GM18498 (cell line): ENCODE results near the gene SCGB1D2.
"Not testable (repeated sequence)": the region's sequence is repeated elsewhere in the genome, so short reads cannot be mapped to it uniquely, and the experiment has no call there.

Experiments used
- ATAC-seq: cut with Tn5 transposase; IDR thresholded peaks from one replicate; pipeline ENCODE4 v1.9.1; 2021; ENCODE audit warnings: mild to moderate bottlenecking, moderate library complexity; ENCODE audit not compliant: unreplicated experiment

The SCGB1D2 gene, protein sequence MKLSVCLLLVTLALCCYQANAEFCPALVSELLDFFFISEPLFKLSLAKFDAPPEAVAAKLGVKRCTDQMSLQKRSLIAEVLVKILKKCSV

DNA sequence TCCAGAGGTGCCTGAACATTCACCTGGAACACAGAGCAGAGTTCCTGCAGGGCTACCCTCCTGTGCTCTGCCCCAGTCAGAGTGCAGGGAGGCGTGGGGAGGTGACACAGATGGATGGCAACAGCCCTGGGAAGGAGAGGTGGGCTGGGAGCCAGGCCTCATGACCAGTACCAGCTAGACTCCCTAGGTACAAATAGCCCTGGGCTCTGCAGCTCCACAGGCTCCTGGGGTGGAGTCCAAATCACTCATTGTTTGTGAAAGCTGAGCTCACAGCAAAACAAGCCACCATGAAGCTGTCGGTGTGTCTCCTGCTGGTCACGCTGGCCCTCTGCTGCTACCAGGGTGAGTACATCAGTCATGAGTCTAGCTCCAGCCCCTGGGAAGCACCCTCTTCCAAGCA is at the start of gene SCGB1D2:
TSS of gene SCGB1D2 (plus strand) at position 219 of the 400 bp plus-strand sequence. CDS start at position 288, 69 bp downstream.
- ATAC-seq, result no peak

DNA sequence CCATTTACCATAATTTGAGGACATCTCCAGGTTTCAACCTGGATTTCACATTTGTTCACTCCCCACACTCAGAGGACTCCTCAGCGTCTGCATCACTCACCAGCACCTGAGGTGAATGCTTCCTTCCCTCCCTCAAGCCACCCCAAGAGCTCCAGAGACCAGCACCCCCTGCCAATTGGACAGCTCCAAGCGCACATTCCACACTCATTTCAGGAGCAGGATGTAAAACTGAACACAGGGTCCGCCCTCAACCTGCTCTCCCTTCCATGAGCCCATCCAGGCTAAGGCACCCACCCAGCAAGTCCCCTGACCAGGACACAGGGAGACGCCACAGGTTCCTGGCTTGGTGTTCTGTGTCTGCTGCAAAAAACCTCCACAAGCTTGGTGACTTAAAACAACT is 48.1 kb upstream of the SCGB1D2 start:
- no peak for ATAC-seq

DNA sequence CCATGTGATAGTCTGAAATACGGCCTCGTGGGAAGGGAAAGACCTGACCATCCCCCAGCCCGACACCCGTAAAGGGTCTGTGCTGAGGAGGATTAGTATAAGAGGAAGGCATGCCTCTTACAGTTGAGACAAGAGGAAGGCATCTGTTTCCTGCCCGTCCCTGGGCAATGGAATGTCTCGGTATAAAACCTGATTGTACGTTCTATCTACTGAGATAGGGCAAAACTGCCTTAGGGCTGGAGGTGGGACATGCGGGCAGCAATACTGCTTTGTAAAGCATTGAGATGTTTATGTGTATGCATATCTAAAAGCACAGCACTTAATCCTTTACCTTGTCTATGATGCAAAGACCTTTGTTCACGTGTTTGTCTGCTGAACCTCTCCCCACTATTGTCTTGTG is 47.0 kb upstream of the SCGB1D2 start:
- not testable (repeated sequence) for ATAC-seq

DNA sequence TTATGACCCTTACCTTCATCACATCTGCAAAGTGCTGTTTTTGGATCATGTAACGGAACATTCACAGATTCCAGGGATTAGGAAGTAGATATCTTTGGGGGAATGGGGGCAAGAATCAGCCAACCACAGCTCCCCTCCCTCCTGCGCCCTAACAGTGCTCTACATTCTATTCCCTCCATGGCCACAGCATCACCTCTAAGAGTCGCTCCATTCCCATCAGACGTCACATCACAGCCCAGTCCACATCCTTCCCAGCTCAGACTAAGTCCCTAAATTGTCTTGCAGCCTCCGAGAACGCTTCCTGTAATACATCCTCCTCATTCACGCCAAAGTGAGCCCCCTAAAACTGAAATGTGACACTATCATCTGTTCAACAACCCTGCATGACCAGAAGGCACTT is 46.1 kb upstream of the SCGB1D2 start:
- ATAC-seq, result no peak

DNA sequence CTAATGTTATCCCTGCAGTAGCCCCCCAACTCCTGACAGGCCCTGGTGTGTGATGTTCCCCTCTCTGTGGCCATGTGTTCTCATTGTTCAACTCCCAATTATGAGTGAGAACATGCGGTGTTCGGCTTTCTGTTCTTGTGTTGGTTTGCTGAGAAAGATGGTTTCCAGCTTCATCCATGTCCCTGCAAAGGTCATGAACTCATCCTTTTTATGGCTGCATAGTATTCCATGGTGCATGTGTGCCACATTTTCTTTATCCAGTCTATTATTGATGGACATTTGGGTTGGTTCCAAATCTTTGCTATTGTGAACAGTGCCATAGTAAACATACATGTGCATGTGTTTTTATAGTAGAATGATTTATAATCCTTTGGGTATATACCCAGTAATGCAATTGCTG is 44.6 kb upstream of the SCGB1D2 start:
- not testable (repeated sequence) for ATAC-seq

DNA sequence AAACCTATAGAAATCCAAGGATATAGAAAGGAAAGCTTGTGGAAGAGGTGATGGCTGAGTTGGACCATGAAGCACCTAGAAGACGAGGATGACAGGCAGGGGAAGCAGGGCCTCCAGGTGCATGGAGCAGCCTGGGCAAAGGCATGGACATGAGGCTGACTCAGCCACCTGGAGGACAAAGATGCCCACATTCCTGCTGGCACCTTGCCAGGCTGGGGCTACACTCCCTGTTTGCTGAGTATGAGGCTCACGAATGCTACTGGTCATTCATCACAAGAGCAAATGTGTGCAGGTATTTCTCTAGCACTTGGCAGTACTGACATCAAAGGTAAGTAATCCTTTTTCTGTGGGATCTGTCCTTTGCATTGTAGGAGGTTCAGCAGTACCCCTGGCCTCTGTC is 40.7 kb upstream of the SCGB1D2 start:
- no peak for ATAC-seq

DNA sequence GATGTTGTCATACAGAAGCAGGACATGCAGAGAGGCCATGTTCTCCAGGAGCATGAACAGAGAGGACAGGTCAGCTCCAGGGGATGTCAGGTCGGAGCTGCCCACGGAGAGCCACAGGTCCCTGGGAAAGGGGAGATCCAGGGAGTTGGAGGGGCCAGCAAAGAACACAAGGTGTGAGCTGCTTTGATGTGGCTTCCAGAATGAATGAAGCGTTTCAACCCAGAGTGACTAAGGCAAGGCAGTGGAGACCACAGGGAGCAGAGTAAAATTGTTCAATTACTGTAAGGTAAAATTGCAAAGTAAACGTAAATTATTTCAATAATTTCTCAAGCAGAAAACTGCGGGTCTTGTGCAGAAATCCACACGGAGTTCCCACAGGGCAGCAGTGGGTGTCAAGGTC is 39.1 kb upstream of the SCGB1D2 start:
- ATAC-seq, result no peak

DNA sequence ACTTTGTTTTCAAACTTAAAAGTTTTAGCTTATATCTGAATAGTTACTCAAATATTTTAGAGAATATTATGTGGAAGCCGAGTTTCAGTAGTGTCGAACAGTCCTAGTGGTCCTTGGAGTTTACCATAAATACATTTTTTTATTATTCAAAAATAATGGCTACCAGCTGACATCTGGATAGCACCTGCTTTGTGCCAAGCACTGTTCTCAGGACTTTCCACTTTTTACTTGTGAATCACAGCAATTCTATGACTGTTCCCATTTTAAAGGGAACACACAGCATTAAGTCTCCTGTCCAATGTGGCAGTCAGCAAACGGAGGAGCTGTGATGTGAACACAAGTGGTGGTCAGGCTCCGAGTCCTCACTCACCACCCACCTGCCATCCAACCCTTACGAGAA is 37.6 kb upstream of the SCGB1D2 start:
- no peak for ATAC-seq

DNA sequence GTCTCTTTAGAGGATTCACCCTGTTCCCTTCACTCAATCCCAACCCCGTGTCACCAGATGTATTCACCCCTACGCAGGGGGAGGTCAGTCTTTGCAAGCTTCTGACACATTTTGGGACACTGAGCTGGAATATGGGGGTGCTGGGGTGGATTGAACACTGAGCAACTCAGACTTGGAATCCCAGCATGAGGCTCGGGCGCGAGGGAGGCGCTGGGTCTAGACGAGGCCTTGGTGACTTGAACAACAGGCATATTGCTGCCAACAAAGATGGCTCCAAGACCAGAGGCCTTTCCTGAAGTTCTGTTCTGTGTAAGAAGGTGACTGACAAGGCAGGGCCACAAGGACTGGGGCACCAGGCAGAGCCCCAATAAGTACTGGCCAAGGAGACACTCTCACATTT is 36.6 kb upstream of the SCGB1D2 start:
- ATAC-seq, result no peak

DNA sequence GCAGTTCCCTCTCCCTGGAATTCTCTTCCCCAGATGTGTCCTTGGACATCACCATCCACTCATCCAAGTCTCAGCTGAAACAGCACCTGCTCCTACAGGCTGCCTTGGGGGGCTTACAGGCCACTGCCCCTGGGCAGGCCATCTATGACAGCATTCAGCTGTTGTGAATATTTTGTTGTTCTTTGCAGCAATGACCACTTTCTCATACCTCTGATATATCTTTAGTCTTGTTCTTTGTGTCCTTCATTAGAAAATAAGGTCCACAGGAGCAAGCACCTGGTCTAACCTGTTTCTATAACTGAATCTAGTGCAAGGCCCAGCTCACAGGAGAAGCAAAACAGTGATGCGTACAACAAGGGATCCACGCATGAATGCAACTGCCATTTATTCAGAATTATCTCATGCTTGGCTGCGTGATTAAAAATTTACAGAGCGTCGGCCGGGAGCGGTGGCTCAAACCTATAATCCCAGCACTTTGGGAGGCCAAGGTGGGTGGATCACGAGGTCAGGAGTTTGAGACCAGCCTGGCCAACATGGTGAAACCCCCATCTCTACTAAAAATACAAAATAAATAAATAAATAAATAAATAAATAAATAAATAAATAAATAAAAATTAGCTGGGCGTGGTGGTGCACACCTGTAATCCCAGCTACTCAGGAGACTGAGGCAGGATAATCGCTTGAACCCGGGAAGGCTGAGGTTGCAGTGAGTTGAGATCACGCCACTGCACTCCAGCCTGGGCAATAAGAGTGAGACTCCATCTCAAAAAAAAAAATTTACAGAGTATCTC is 35.6 kb upstream of the SCGB1D2 start:
- not testable (repeated sequence) for ATAC-seq

DNA sequence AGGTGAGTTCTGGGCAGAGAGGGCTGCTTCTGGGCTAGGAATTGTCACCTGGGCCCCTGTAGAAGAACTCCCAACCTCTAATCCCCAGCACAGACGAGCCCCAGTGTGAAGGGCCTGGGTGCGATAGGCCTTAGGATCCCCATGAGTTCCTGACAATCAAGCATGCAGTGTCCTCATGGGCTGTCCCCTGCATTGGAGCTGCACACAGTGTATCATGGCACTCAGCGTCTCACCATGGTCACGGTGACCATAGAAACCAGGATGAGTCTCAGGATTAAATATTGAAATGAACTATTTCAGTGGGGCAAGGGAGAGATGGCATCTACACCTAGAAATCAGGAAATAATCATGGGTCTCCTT is 33.3 kb upstream of the SCGB1D2 start:
- ATAC-seq, result no peak

DNA sequence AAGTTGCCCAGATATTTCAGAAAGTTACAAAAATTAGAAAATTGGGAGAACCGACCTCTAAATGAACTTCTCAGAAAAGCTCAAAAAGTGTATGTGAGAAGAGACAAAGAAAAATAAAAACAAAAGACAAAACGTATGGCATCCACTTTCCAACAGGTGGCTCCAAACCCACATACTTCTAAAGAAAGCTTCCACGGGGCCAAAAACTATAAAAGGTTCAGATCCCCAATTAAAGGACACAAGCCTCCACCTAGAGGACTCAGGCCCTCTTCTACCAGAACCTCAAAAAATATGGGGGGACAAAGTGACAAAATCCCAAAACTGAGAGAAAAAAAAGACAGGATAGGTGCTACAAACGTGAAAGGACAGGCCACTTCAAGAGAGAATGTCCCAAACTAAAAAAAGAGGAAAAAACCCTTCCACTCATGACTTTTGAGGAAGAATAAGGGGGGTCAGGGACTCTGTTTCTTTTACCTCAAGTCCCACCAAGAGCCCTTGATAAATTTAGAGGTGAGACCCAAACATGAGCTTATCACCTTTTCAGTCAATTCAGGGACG is 24.8 kb upstream of the SCGB1D2 start:
- ATAC-seq, result no peak

DNA sequence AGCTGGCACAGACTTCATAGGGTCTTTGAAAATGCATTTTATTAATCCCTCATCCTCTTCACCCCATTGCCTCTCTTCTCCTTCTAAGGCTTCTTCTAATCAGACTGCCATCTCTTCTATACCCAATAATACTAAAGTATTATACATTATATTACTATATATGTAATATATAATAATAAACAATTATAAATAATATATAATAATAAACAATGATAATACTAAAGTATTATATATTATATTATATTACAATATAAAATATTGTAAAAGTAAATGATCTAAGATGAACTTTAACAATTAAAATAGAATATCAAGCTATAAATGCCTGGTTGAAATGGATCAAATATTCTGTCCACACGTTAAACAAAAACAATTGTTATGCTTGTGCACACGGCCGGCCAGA is 20.5 kb upstream of the SCGB1D2 start:
- ATAC-seq, result no peak

DNA sequence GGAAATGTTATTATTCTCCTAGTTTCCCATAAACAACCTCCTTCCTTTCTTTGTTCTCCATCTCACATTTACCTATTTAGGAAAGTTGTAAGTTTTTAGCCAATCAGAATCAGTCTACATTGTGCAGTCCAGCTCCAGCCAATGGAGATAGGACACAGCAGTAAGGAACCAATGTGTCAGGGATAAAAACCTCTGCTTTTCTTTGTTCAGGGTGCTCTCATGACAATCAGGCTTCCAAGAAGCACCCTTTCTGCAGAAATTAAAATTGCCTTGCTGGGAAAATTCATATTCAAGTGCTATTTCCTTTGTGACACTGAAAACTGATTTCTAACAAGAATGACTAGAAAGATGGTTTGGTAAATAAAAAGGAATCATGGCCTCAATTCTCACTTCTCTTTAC is 18.9 kb upstream of the SCGB1D2 start:
- no peak for ATAC-seq

DNA sequence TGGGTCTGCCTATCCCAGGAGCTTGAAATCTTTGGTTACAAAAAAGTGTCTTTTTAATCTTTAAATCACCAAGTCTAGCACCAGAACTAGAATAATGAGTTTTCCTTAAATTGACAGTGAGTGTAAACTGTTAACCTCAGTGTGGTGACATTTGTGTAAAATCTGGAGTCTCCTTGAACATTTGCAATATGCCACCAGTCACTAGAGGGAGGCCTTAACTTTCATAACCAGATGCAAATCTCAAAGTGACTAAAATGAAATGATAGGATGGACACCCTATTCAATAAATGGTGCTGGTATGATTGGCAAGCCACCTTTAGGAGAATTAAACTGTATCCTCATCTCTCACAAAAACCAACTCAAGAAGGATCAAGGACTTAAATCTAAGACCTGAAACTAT is 8.3 kb upstream of the SCGB1D2 start:
- no peak for ATAC-seq

DNA sequence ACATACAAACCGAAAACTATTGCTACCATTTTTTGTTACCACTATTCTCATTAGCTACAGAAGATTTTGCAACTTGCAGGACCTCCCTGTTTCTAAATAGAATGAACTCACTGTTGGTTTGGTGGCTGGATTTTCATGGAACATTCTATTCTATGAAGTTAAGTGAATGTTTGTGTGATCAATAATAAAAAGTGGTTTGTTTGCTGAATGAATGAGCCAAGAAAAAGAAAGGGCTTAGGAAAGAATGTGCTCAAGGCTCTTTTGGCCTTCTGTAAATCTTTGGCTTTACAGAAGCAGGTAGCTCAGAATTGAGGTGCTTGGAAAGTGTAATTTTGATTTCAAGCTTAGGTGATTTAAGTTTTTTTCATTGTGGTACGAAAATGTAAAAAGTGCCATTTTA is 5.9 kb upstream of the SCGB1D2 start:
- ATAC-seq, result no peak

DNA sequence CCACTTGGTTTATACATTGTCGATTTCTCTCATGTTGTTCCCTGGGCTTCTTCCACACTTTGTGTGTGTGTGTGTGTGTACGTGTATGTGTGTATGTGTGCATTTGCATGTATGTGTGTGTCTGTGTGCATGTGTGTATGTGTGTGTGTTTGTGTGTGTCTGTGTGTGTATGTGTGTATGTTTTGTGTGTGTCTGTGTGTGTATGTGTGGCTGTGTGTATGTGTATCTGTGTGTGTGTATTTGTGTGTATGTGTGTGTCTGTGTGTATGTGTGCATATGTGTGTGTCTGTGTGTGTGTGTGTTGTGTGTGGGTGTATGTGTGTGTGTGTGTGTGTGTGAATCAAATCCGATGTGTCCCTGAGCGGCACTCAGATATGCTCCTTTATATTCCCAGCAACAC is 4.5 kb upstream of the SCGB1D2 start:
- no peak for ATAC-seq

DNA sequence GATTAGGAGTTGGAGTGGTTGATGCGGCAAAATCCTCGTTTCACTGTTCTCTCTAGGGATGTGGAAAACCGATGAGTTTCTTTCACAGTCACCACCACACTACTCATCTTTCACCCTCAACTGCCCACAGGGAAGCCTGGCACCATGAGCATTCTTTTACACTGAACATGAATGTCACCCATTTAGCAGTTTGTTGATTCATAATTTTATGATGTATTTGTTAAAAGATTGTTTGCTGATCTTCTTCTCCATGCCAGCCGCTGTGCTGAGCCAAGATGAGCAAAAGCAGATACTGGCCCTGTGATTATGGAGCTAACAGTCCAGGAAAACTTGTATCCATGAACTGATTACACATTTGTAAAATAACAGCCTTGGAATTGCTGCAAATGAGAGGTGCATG is 3.9 kb upstream of the SCGB1D2 start:
- no peak for ATAC-seq

DNA sequence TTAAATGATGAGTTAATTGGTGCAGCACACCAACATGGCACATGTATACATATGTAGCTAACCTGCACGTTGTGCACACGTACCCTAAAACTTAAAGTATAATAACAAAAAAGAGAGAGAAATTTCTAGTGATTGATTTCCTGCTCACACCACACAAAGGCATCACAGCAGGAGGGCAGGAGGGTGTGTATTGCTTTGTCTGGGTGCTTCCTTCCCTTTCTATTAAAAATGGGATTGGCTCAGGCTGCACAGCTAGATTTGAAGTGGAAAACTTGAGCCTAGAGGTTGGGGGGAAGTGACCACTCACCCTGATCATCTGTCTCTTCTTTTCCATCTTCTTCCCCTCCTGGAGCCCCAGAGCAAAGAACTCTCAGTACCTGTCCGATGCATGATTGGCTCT is 944 bp upstream of the SCGB1D2 start:
- ATAC-seq, result no peak

DNA sequence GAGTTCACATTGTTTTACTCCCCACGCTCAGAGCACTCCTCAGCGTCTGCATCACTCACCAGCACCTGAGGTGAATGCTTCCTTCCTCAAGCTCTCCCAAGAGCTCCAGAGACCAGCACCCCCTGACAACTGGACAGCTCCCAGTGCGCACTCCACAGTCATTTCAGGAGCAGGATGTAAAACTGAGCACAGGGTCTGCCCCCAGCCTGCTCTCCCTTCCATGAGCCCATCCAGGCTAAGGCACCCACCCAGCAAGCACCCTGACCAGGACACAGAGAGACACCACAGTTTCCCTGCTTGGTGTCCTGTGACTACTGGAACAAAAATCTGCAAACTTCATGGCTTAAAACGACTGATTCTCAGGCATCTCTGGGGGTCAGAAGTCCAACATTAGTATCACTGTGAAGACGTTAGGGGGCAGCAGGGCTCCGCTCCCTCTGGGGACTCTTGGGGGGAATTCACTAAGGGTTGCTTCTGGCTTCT is 3.3 kb downstream of the SCGB1D2 start:
- ATAC-seq, result no peak

DNA sequence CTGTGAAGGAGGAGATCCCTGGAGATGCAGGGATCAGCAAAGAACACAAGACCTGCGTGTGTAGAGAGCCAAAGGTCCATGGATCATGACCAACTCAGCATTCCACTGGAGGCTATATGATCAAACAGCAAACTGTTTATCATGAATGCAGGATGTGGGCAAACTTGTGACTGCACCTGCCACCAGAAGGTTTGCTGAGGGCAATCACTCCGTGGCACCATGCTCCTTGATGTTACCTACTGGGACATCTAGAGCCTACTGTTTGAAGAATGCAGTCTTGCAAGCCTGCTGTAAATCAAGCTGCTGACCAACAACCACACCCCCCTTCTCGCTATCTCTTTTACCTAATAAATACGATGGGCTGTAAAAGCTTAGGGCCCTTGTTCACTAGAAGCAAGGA is 9.7 kb downstream of the SCGB1D2 start:
- no peak for ATAC-seq

DNA sequence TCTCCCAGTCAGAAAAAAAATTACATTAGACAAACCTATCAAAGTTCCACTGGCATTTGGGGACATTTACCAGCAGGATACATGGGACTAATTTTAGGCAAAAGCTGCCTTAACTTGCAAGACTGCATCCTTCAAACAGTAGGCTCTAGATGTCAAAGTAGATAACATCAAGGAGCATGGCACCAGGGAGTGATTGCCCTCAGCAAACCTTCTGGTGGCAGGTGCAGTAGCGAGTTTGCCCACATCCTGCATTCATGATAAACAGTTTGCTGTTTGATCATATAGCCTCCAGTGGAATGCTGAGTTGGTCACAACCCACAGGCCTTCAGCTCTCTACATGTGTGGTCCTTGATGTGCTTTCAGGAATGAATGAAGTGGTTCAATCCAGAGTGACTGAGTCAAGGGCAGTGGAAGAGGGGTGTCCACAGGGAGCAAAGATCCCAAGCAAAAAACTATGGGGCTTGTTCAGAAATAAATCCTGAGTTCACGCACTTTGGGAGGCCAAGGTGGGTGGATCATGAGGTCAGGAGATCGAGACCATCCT is 12.0 kb downstream of the SCGB1D2 start:
- no peak for ATAC-seq
